Measurements from ENCODE around the gene PACRGL. TPM values are rescaled to one million over a fixed set of nuclear protein-coding genes. Genes with fewer than 3 reads are reported as not detected.
"Not testable (repeated sequence)": the region's sequence is repeated elsewhere in the genome, so short reads cannot be mapped to it uniquely, and the experiment has no call there.

Gene PACRGL
- total RNA-seq, 1 experiment from 2014 or later = 34.9 TPM

- CTCF ChIA-PET = no interaction called here
- Histone ChIP-seq H3K27me3 (replicated peaks; ENCODE audit: insufficient read depth, low read depth, low read length, poor library complexity) (no peaks in the 10 kb centered on the region), H3K27ac (ENCODE audit: low read depth, low read length, poor library complexity, severe bottlenecking) (no peak overlapping the region), H3K9me3 (ENCODE audit: low read depth, low read length, poor library complexity, severe bottlenecking) (no peaks in the 10 kb centered on the region), H3K4me3 (ENCODE audit: low read depth, low read length, poor library complexity, severe bottlenecking) (no peak overlapping the region), H3K4me1 (ENCODE audit: insufficient read depth, low read length, poor library complexity, severe bottlenecking) (no peaks in the 10 kb centered on the region), H3K36me3 (ENCODE audit: insufficient read depth, low read length, poor library complexity, severe bottlenecking) (peaks cover 16% of the 10 kb centered on the region)
- POLR2A ChIA-PET (ENCODE audit: low non-redundant PET) = no interaction called here
- no peak for DNase-seq (ENCODE audit: low spot score)
- TF ChIP-seq EZH2 (IDR thresholded peaks at IDR 0.05; ENCODE audit: borderline replicate concordance, low read depth, low read length, poor library complexity, severe bottlenecking) = no peak
- no peak for TF ChIP-seq CTCF (conservative IDR thresholded peaks at IDR 0.05; ENCODE audit: low read depth, low read length)
- intact Hi-C loops (cut with micrococcal nuclease; ENCODE audit: unreplicated experiment) = no loop called here
- BruUV-seq (replicated peaks) = no TSS peak
Observed at GRCh38 chr4:20723463-20723862, 23.2 kb downstream of the PACRGL start.

- DNase-seq (ENCODE audit: low spot score) = no peak
- Histone ChIP-seq H3K9me3 (ENCODE audit: low read depth, low read length, poor library complexity, severe bottlenecking) (no peaks in the 10 kb centered on the region), H3K36me3 (ENCODE audit: insufficient read depth, low read length, poor library complexity, severe bottlenecking) (peaks cover 20% of the 10 kb centered on the region), H3K4me1 (ENCODE audit: insufficient read depth, low read length, poor library complexity, severe bottlenecking) (no peaks in the 10 kb centered on the region), H3K27me3 (replicated peaks; ENCODE audit: insufficient read depth, low read depth, low read length, poor library complexity) (no peaks in the 10 kb centered on the region), H3K4me3 (ENCODE audit: low read depth, low read length, poor library complexity, severe bottlenecking) (no peak overlapping the region), H3K27ac (ENCODE audit: low read depth, low read length, poor library complexity, severe bottlenecking) (no peak overlapping the region)
- POLR2A ChIA-PET (ENCODE audit: low non-redundant PET) = no interaction called here
- CTCF ChIA-PET = no interaction called here
- no peak for TF ChIP-seq CTCF (conservative IDR thresholded peaks at IDR 0.05; ENCODE audit: low read depth, low read length)
- TF ChIP-seq EZH2 (IDR thresholded peaks at IDR 0.05; ENCODE audit: borderline replicate concordance, low read depth, low read length, poor library complexity, severe bottlenecking) = no peak
- no TSS peak for BruUV-seq (replicated peaks)
- intact Hi-C loops (cut with micrococcal nuclease; ENCODE audit: unreplicated experiment) = no loop called here
Observed at GRCh38 chr4:20724915-20725314, 24.7 kb downstream of the PACRGL start.

GRCh38 chr4:20735931-20736330, 35.7 kb downstream of the PACRGL start:
- no peak overlapping the region for H3K27ac ChIP-seq (ENCODE audit: low read depth, low read length, poor library complexity, severe bottlenecking)
- CTCF ChIA-PET = no interaction called here
- POLR2A ChIA-PET (ENCODE audit: low non-redundant PET) = no interaction called here
- peaks cover 18% of the 10 kb centered on the region for H3K9me3 ChIP-seq (ENCODE audit: low read depth, low read length, poor library complexity, severe bottlenecking)
- TF ChIP-seq EZH2 (IDR thresholded peaks at IDR 0.05; ENCODE audit: borderline replicate concordance, low read depth, low read length, poor library complexity, severe bottlenecking) (no peak), CTCF (conservative IDR thresholded peaks at IDR 0.05; ENCODE audit: low read depth, low read length) (no peak)
- H3K4me1 ChIP-seq (ENCODE audit: insufficient read depth, low read length, poor library complexity, severe bottlenecking) = no peaks in the 10 kb centered on the region
- intact Hi-C loops (cut with micrococcal nuclease; ENCODE audit: unreplicated experiment) = no loop called here
- H3K4me3 ChIP-seq (ENCODE audit: low read depth, low read length, poor library complexity, severe bottlenecking) = no peak overlapping the region
- no peak for DNase-seq (ENCODE audit: low spot score)
- peaks cover 24% of the 10 kb centered on the region for H3K36me3 ChIP-seq (ENCODE audit: insufficient read depth, low read length, poor library complexity, severe bottlenecking)
- H3K27me3 ChIP-seq (replicated peaks; ENCODE audit: insufficient read depth, low read depth, low read length, poor library complexity) = no peaks in the 10 kb centered on the region
- BruUV-seq (replicated peaks) = no TSS peak

GRCh38 chr4:20746000-20746399, 45.7 kb downstream of the PACRGL start:
- H3K4me3 ChIP-seq (ENCODE audit: low read depth, low read length, poor library complexity, severe bottlenecking); H3K27me3 ChIP-seq (replicated peaks; ENCODE audit: insufficient read depth, low read depth, low read length, poor library complexity); POLR2A ChIA-PET (ENCODE audit: low non-redundant PET); H3K36me3 ChIP-seq (ENCODE audit: insufficient read depth, low read length, poor library complexity, severe bottlenecking); DNase-seq (ENCODE audit: low spot score); H3K27ac ChIP-seq (ENCODE audit: low read depth, low read length, poor library complexity, severe bottlenecking); intact Hi-C loops (cut with micrococcal nuclease; ENCODE audit: unreplicated experiment); H3K4me1 ChIP-seq (ENCODE audit: insufficient read depth, low read length, poor library complexity, severe bottlenecking); CTCF ChIA-PET; H3K9me3 ChIP-seq (ENCODE audit: low read depth, low read length, poor library complexity, severe bottlenecking); BruUV-seq (replicated peaks): not testable (repeated sequence)
